H9 (cell line): ENCODE data around the gene HS6ST3. TPM values are rescaled to one million over a fixed set of nuclear protein-coding genes. Genes with fewer than 3 reads are reported as not detected.

ENCODE experiments used
- DNase-seq: peaks from one replicate; pipeline ENCODE4 v3.0.0-alpha.2; 2017
- H2AFZ ChIP-seq: one replicate; pipeline ENCODE4 v1.6.1; 2013; ENCODE audit warnings: mild to moderate bottlenecking, low read length, control low read depth, moderate library complexity
- H2AK5ac ChIP-seq: 2 replicates; pipeline ENCODE4 v1.6.1; 2013; ENCODE audit warnings: low read length, control low read depth, mixed read lengths; ENCODE audit not compliant: insufficient read length
- H2BK120ac ChIP-seq: one replicate; pipeline ENCODE4 v1.6.1; 2013; ENCODE audit warnings: low read depth, mild to moderate bottlenecking, low read length, control low read depth, inconsistent platforms; ENCODE audit not compliant: poor library complexity, severe bottlenecking
- H2BK12ac ChIP-seq: 2 replicates; pipeline ENCODE4 v1.6.1; 2013; ENCODE audit warnings: low read length, control low read depth, mixed read lengths, low read depth; ENCODE audit not compliant: insufficient read length
- H2BK15ac ChIP-seq: 2 replicates; pipeline ENCODE4 v1.6.1; 2013; ENCODE audit warnings: low read depth, low read length, control low read depth
- H2BK20ac ChIP-seq: one replicate; pipeline ENCODE4 v1.6.1; 2013; ENCODE audit warnings: low read depth, mild to moderate bottlenecking, low read length, control low read depth, inconsistent platforms; ENCODE audit not compliant: poor library complexity, severe bottlenecking
- H2BK5ac ChIP-seq: 2 replicates; pipeline ENCODE4 v1.6.1; 2013; ENCODE audit warnings: low read length, control low read depth, mixed read lengths; ENCODE audit not compliant: insufficient read length
- H3K14ac ChIP-seq: 2 replicates; pipeline ENCODE4 v1.6.1; 2013; ENCODE audit warnings: low read length, control low read depth; ENCODE audit not compliant: insufficient read depth
- H3K18ac ChIP-seq: 2 replicates; pipeline ENCODE4 v1.6.1; 2013; ENCODE audit warnings: low read depth, mild to moderate bottlenecking, mixed read lengths, low read length, control low read depth; ENCODE audit not compliant: insufficient read length
- H3K23ac ChIP-seq: 2 replicates; pipeline ENCODE4 v1.6.1; 2013; ENCODE audit warnings: low read length, control low read depth, mixed read lengths, low read depth; ENCODE audit not compliant: insufficient read length
- H3K23me2 ChIP-seq: 2 replicates; pipeline ENCODE4 v1.6.1; 2013; ENCODE audit warnings: low read depth, mild to moderate bottlenecking, mixed read lengths, low read length, control low read depth; ENCODE audit not compliant: insufficient read length, poor library complexity, severe bottlenecking
- H3K27ac ChIP-seq: 2 replicates; pipeline ENCODE4 v1.5.1; 2013; ENCODE audit warnings: low read length, control low read depth, mixed read lengths, low read depth; ENCODE audit not compliant: insufficient read length
- H3K27me3 ChIP-seq: 2 replicates; pipeline ENCODE4 v1.6.1; 2013; ENCODE audit warnings: low read length, control low read depth, inconsistent platforms; ENCODE audit not compliant: insufficient read depth
- H3K4ac ChIP-seq: 2 replicates; pipeline ENCODE4 v1.6.1; 2013; ENCODE audit warnings: low read depth, mild to moderate bottlenecking, control low read depth, inconsistent platforms, low read length, moderate library complexity
- H3K4me1 ChIP-seq: 2 replicates; pipeline ENCODE4 v1.6.1; 2013; ENCODE audit warnings: low read length, control low read depth, inconsistent platforms; ENCODE audit not compliant: insufficient read depth
- H3K4me2 ChIP-seq: 2 replicates; pipeline ENCODE4 v1.6.1; 2013; ENCODE audit warnings: low read length, control low read depth, mixed read lengths; ENCODE audit not compliant: insufficient read length, insufficient read depth
- H3K56ac ChIP-seq: 2 replicates; pipeline ENCODE4 v1.6.1; 2013; ENCODE audit warnings: low read depth, mild to moderate bottlenecking, mixed read lengths, low read length, control low read depth; ENCODE audit not compliant: insufficient read length
- H3K79me1 ChIP-seq: 2 replicates; pipeline ENCODE4 v1.6.1; 2013; ENCODE audit warnings: low read depth, mild to moderate bottlenecking, moderate library complexity, low read length, control low read depth, inconsistent platforms; ENCODE audit not compliant: insufficient read depth, poor library complexity, severe bottlenecking
- H3K79me2 ChIP-seq: 2 replicates; pipeline ENCODE4 v1.6.1; 2013; ENCODE audit warnings: low read length, control low read depth, inconsistent platforms; ENCODE audit not compliant: insufficient read depth
- H3K9ac ChIP-seq: 2 replicates; pipeline ENCODE4 v1.6.1; 2013; ENCODE audit warnings: low read length, control low read depth, mixed read lengths; ENCODE audit not compliant: insufficient read length; ENCODE audit errors: extremely low read depth
- H3K9me3 ChIP-seq: one replicate; pipeline ENCODE4 v1.6.1; 2013; ENCODE audit warnings: low read depth, low read length, inconsistent platforms; ENCODE audit not compliant: control insufficient read depth
- H3T11ph ChIP-seq: one replicate; pipeline ENCODE4 v1.6.1; 2013; ENCODE audit warnings: mild to moderate bottlenecking, low read length, control low read depth, inconsistent platforms
- H4K20me1 ChIP-seq: one replicate; pipeline ENCODE4 v1.6.1; 2013; ENCODE audit not compliant: control insufficient read depth, insufficient read length, insufficient read depth
- H4K5ac ChIP-seq: 2 replicates; pipeline ENCODE4 v1.6.1; 2013; ENCODE audit warnings: low read depth, mild to moderate bottlenecking, mixed read lengths, low read length, control low read depth; ENCODE audit not compliant: insufficient read length
- H4K8ac ChIP-seq: replicated peaks from 2 replicates; pipeline ENCODE4 v1.6.1; 2013; ENCODE audit warnings: low read length, control low read depth, mixed read lengths, low read depth; ENCODE audit not compliant: insufficient read length
- H4K91ac ChIP-seq: 2 replicates; pipeline ENCODE4 v1.6.1; 2013; ENCODE audit warnings: low read depth, mild to moderate bottlenecking, moderate library complexity, mixed read lengths, low read length, control low read depth; ENCODE audit not compliant: insufficient read length
- H3K27ac Mint-ChIP-seq, 3 experiments: 2 replicates in 2 of 3; 3 replicates in 1 of 3; pipeline ENCODE4 v1.8.0; 2020 to 2021; ENCODE audit warnings: mixed read lengths in 3 of 3, mild to moderate bottlenecking in 1 of 3, moderate library complexity in 1 of 3
- H3K27me3 Mint-ChIP-seq: 2 replicates; pipeline ENCODE4 v1.8.0; 2021; ENCODE audit warnings: low read depth, mild to moderate bottlenecking, moderate library complexity, mixed read lengths
- H3K36me3 Mint-ChIP-seq, 3 experiments: 2 replicates in 2 of 3; 3 replicates in 1 of 3; pipeline ENCODE4 v1.8.0; 2020 to 2021; ENCODE audit warnings: low read depth in 3 of 3, mixed read lengths in 3 of 3; ENCODE audit not compliant: insufficient read depth in 1 of 3
- H3K4me1 Mint-ChIP-seq, 2 experiments: 2 replicates each; pipeline ENCODE4 v1.8.0; 2020; ENCODE audit warnings: mixed read lengths in 2 of 2
- H3K4me3 Mint-ChIP-seq, 2 experiments: 2 replicates in 1 of 2; 3 replicates in 1 of 2; pipeline ENCODE4 v1.8.0; 2020 to 2021; ENCODE audit warnings: mild to moderate bottlenecking in 2 of 2, mixed read lengths in 2 of 2, moderate library complexity in 1 of 2
- H3K9me3 Mint-ChIP-seq, 2 experiments: 2 replicates in 1 of 2; 3 replicates in 1 of 2; pipeline ENCODE4 v1.8.0; 2020; ENCODE audit warnings: mild to moderate bottlenecking in 2 of 2, mixed read lengths in 2 of 2, moderate library complexity in 1 of 2
- WGBS: extraction: QIAGEN DNeasy Blood & Tissue Kit; methylation state at CpG from one replicate; pipeline ENCODE4 v1.1.7; 2013; ENCODE audit warnings: missing lambda C conversion rate, low lambda C conversion rate, mixed read lengths; ENCODE audit not compliant: insufficient read length; ENCODE audit errors: extremely low coverage; 5-methylcytosine and 5-hydroxymethylcytosine counted together
- total RNA-seq: library from RNA; stranded (reverse); gene quantifications from 2 replicates; pipeline ENCODE4 v1.2.1, GENCODE V29; 2021
- TF ChIP-seq, protein P1 (sequence below): fragments of 200-600 bp; sonication (generic); conservative IDR thresholded peaks from 3 replicates; pipeline ENCODE4 v1.8.0; 2021; ENCODE audit warnings: antibody characterized with exemption, mild to moderate bottlenecking

HS6ST3 gene
- total RNA-seq, 1 experiment from 2014 or later = 0.44 TPM

- H3K9me3 Mint-ChIP-seq = no peaks in the 10 kb centered on the region
- Histone ChIP-seq H3K79me1 (no peaks in the 10 kb centered on the region), H4K5ac (no peak overlapping the region), H3K27me3 (no peaks in the 10 kb centered on the region), H2BK20ac (no peak overlapping the region), H3K79me2 (no peaks in the 10 kb centered on the region), H3K9me3 (no peaks in the 10 kb centered on the region), H4K8ac (no peak overlapping the region), H3K23ac (no peak overlapping the region), H3T11ph (no peak overlapping the region), H2BK12ac (no peak overlapping the region), H2BK15ac (no peak overlapping the region), H3K4me1 (no peaks in the 10 kb centered on the region; the same call in 1 of the 2 replicates), H2AK5ac (no peak overlapping the region), H3K4ac (no peak overlapping the region), H3K23me2 (no peaks in the 10 kb centered on the region), H2BK120ac (no peak overlapping the region), H4K20me1 (no peaks in the 10 kb centered on the region), H3K27ac (no peak overlapping the region), H3K9ac (no peak overlapping the region), H2BK5ac (no peak overlapping the region), H3K4me2 (no peak overlapping the region), H3K18ac (no peak overlapping the region), H3K56ac (no peak overlapping the region), H3K14ac (no peak overlapping the region), H4K91ac (no peak overlapping the region), H2AFZ (no peak overlapping the region)
- no peaks in the 10 kb centered on the region for H3K36me3 Mint-ChIP-seq
- H3K4me3 Mint-ChIP-seq = no peak overlapping the region
- no CpG with 5 or more reads among the region's 4 CpGs for WGBS
- peaks cover 18 to 22% of the 10 kb centered on the region in 2 experiments for H3K4me1 Mint-ChIP-seq
- H3K27ac Mint-ChIP-seq = no peak overlapping the region
- DNase-seq = no peak
- no peaks in the 10 kb centered on the region for H3K27me3 Mint-ChIP-seq
- TF ChIP-seq, protein P1, sequence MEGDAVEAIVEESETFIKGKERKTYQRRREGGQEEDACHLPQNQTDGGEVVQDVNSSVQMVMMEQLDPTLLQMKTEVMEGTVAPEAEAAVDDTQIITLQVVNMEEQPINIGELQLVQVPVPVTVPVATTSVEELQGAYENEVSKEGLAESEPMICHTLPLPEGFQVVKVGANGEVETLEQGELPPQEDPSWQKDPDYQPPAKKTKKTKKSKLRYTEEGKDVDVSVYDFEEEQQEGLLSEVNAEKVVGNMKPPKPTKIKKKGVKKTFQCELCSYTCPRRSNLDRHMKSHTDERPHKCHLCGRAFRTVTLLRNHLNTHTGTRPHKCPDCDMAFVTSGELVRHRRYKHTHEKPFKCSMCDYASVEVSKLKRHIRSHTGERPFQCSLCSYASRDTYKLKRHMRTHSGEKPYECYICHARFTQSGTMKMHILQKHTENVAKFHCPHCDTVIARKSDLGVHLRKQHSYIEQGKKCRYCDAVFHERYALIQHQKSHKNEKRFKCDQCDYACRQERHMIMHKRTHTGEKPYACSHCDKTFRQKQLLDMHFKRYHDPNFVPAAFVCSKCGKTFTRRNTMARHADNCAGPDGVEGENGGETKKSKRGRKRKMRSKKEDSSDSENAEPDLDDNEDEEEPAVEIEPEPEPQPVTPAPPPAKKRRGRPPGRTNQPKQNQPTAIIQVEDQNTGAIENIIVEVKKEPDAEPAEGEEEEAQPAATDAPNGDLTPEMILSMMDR = no peak
These were observed 360.6 kb downstream of the HS6ST3 start for GRCh38 chr13:96450326-96451020.
